H7 (cell line): ENCODE results near the gene LRTM2. TPM values are rescaled to one million over a fixed set of nuclear protein-coding genes. Genes with fewer than 3 reads are reported as not detected.
"Not testable (repeated sequence)": the region's sequence is repeated elsewhere in the genome, so short reads cannot be mapped to it uniquely, and the experiment has no call there.

Experiments
- DNase-seq: peaks from one replicate; pipeline ENCODE4 v3.0.0; 2012
- H3K27me3 ChIP-seq: 2 replicates; pipeline ENCODE4 v1.6.0; 2011; ENCODE audit warnings: mild to moderate bottlenecking, low read length; ENCODE audit not compliant: control insufficient read depth, insufficient read depth
- H3K36me3 ChIP-seq: replicated peaks from 2 replicates; pipeline ENCODE4 v1.5.1; 2011; ENCODE audit warnings: low read length; ENCODE audit not compliant: control insufficient read depth, insufficient read depth
- H3K4me3 ChIP-seq: 2 replicates; pipeline ENCODE4 v1.5.1; 2011; ENCODE audit warnings: low read depth, mild to moderate bottlenecking, control low read depth, low read length, moderate library complexity; ENCODE audit not compliant: insufficient read depth
- total RNA-seq: library from RNA; depleted of rRNA; stranded (reverse); fragments of >200 nt; shearing (Covaris generic); gene quantifications from 2 replicates; pipeline ENCODE4 v1.2.3, GENCODE V29; 2014

The LRTM2 gene
- total RNA-seq, 1 experiment from 2014 or later, result 0.42 TPM

DNA sequence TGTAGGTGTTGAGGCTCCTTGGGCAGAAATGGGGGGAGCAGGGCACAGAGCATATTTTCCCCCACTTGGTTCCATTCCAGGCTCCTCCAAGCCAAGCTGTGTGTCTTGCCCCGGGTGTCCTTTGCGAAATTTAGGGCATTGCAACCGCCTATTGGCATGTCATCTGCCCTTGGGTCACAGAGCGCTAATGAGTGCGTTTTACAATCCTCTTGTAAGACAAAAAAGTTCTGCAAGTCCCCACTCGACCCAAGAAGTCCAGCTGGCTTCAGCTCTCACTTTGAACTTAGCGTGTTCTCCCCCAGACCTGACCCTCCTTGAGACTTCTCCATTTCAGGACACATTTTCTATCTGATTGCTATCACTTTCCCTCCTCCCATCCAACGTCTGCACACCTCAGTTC lies 6.1 kb upstream of the LRTM2 start:
- no peak overlapping the region for H3K4me3 ChIP-seq
- H3K27me3 ChIP-seq, result peaks cover 1% of the 10 kb centered on the region
- DNase-seq, result no peak
- H3K36me3 ChIP-seq, result no peaks in the 10 kb centered on the region

DNA sequence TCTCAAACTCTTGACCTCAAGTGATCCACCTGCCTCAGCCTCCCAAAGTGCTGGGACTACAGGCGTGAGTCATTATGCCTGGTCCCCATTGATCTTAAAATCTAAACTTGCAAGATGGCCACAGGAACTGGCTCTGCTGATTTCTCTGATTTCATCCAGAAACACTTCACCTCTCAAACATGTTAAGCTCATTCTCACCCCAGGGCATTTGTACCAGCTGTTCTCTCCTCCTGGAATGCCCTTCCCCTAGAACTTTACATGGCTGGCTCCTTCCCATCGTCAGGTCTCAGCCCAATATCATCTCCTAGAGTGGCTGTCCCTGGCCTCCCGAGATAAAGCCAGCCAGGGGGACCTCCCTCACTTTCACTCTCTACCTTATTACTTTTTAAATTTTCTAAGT lies 5.3 kb upstream of the LRTM2 start:
- Histone ChIP-seq H3K27me3 (peaks cover 9% of the 10 kb centered on the region), H3K4me3 (no peak overlapping the region), H3K36me3 (no peaks in the 10 kb centered on the region)
- DNase-seq, result no peak

DNA sequence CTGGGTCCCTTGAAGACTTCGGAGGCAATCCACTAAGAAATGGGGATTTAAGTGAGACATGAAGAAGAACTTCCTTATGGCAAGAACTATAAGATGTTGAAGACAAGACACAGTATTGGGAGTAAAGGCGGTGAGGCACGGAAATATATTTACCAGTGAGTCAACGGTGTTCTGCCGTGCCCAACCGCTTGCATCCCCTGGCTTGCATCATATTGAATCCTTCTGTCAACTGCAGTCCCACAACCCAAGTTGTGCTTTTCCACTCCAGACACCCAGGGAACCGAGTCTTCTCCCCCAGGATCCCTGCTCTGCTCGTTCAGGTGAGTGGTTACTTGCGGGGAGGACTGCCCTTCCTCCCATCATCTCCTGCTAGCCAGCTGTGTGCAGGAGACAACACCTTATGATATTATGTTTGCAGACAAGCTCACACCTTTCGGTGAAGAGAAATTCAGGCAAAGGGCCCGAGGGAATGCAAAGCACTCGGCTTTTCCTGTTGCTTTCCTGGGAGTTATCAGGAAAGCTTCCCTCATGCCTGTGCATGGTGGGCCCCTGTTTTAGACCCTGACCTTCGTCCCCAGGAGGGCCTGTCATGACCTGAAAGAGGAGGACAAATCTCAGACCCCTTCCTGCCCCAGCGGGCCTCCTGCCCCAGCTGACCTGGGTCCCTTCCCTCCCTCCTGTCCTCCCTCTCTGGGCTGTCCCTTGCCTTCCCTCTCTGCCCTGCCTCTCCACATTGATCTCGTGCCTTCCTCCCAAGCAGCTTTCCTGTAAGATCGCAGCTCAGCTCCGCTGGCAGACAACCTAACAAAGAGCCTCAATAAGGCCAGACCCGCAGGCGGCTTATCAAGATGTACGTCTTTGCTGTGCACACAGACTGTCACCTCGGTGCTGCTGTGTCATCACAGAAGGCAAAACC lies 4.3 kb upstream of the LRTM2 start:
- no peak for DNase-seq
- H3K36me3 ChIP-seq, result no peaks in the 10 kb centered on the region
- H3K27me3 ChIP-seq, result peaks cover 19% of the 10 kb centered on the region
- no peak overlapping the region for H3K4me3 ChIP-seq

DNA sequence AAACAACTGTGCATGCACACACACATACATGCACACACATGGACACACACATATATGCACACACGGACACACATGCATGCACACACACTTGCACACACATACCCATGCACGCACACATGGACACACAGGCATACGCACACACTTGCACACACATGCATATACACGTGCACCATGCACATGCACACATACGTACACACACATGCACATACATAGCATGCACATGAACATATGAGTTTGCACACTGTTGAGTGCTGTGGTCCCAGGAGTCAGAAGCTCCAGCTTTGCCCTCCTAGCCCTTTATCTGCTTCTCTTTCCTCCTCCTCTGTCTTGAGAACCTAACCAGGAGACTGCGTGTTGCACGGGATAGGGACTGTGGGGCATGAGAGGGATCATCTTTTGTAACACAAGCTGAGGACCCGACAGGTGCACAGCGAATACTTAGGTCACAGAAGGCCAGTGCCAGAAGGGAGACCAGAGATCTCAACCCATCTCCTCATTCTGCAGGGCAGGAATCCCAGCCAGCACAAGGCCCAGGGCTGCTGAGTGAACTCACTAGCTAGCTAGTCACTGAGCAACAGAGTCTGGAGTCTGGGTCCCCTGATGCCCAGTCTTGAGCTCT lies 3.5 kb upstream of the LRTM2 start:
- no peak for DNase-seq
- Histone ChIP-seq H3K27me3 (peaks cover 25% of the 10 kb centered on the region), H3K36me3 (no peaks in the 10 kb centered on the region), H3K4me3 (no peak overlapping the region)

DNA sequence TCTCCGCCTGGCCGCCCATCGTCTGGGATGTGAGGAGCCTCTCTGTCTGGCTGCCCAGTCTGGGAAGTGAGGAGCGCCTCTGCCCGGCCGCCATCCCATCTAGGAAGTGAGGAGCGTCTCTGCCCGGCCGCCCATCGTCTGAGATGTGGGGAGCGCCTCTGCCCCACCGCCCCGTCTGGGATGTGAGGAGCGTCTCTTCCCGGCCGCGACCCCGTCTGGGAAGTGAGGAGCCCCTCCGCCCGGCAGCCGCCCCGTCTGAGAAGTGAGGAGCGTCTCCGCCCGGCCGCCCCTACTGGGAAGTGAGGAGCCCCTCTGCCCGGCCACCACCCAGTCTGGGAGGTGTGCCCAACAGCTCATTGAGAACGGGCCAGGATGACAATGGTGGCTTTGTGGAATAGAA lies 2.4 kb upstream of the LRTM2 start:
- not testable (repeated sequence) for H3K4me3 ChIP-seq, DNase-seq, H3K36me3 ChIP-seq
- peaks cover 28% of the 10 kb centered on the region for H3K27me3 ChIP-seq

DNA sequence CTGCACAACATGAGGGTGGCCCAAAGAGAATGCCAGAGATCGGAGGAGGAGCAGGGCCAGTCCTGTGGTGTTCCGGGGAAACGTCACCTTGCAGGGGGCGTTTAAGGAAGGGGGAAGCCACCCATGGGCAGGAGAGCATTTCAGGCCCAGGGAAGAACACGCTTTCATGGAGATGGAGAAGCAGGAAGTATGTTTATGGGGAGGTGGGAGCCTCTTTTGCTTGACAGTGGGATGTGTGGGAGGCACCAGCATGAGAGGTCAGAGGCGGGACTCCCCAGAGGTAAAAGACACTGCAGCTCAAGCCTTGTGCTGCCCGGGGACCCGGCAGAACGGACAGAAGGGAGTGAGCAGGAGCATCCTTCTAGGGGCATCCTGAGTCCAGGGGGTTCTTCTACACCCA lies 1.3 kb upstream of the LRTM2 start:
- Histone ChIP-seq H3K4me3 (no peak overlapping the region), H3K36me3 (no peaks in the 10 kb centered on the region), H3K27me3 (peaks cover 28% of the 10 kb centered on the region)
- no peak for DNase-seq

DNA sequence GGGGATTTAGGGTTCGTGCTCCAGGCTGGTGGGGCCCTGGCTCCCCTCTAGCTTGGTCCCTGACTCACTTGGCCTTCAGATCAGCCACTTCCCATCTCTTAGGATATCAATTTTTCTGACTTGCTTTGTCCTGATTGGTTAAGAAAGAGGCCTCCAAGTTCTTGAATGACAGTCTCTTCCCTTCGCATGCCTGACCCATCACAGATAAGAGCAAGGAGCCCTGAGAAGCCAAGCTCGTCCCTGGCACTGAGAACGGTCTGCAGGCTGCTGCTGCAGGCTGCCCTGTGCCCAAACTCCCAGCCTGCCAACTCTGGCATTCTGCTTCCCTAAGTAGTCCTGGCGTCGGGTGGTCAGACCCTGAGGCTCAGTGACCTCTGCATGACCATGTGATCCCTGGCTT lies 794 bp upstream of the LRTM2 start:
- no peak for DNase-seq
- peaks cover 28% of the 10 kb centered on the region for H3K27me3 ChIP-seq
- no peaks in the 10 kb centered on the region for H3K36me3 ChIP-seq
- no peak overlapping the region for H3K4me3 ChIP-seq

DNA sequence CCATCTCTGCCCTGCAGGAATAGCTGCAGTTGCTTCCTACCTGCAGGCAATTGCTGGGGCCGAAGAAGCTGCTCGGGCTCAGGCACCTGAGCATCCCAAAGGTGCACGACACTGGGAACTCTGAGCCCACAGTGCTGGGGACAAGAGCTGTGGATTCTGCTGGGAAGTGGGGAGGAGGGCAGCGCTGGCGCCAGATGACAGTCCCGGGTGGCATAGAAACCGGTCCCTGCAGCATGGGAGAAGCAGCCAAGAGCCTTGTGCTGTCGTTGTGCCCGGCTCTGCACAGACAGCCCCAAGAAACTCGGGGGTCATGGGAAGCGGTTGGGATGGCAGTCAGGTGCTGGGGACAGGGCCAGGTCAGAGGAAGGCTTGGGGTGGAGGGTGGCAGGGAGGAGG lies 529 bp downstream of the LRTM2 start:
- Histone ChIP-seq H3K4me3 (no peak overlapping the region), H3K27me3 (peaks cover 28% of the 10 kb centered on the region), H3K36me3 (no peaks in the 10 kb centered on the region)
- no peak for DNase-seq

DNA sequence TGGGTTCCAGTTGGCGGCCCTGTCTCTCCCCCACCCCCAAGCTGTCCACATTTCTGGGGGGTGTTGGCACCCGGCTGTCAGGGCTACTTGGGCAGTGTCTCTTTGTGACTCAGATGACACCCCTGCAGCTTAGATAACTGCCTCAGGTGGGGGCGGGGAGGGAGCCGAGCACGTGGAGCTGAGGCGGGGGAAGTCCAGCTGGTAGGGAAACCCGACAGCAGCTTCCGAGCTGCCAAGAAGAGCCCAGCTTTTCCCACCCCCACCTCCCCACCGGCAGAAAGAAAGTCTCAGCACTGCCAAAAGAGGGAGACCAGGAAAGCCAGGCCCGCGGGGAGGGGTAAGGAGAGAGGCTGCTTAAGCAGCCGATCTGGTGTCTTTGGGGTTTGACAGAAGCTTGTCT lies 1.4 kb downstream of the LRTM2 start:
- no peak overlapping the region for H3K4me3 ChIP-seq
- H3K27me3 ChIP-seq, result peaks cover 28% of the 10 kb centered on the region
- no peaks in the 10 kb centered on the region for H3K36me3 ChIP-seq
- no peak for DNase-seq

DNA sequence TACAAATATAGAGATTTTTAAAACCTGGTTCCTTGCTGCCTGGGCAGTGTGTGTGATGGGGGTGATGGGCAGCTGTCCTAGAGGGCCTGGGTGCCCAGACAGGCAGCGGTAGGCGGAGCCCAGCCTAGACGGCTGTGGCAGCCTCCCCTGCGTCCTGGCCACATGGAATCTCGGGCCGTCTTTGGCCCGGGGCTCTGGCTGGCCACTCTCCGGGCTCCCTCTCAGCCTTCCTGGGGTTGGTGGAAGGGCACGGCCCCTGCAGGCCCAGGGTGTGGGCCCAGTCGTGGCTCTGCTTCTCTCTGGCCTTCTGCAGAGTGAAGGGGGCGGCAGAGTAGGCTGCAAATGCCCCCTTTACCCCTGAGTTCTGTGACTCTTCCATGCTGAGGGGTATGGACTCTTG lies 2.3 kb downstream of the LRTM2 start:
- no peak overlapping the region for H3K4me3 ChIP-seq
- H3K27me3 ChIP-seq, result peaks cover 28% of the 10 kb centered on the region
- no peak for DNase-seq

DNA sequence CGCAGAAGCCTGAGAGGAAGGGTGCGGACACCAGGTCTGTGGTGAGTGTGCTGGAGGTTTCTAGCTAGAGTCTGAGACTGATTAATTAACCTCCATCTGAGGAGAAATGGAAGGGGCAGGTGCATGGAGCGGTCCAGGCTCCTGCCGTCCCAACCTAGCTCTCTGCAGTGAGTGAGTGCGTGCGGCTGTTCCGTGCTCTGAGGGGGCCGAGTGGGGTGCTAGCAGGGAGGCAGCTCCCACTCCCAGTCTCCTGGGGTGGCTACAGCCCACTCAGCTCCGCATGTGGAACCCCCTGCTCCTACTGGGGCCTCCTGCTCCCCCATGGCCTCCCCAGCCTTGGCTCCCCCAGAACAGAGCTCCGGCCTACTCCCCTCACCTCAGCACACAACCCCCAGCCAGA lies 2.9 kb downstream of the LRTM2 start:
- no peaks in the 10 kb centered on the region for H3K36me3 ChIP-seq
- no peak for DNase-seq
- peaks cover 28% of the 10 kb centered on the region for H3K27me3 ChIP-seq
- H3K4me3 ChIP-seq, result no peak overlapping the region

More for the DNA sequence above, 2.3 kb downstream of the LRTM2 start:
- H3K36me3 ChIP-seq, result no peaks in the 10 kb centered on the region

DNA sequence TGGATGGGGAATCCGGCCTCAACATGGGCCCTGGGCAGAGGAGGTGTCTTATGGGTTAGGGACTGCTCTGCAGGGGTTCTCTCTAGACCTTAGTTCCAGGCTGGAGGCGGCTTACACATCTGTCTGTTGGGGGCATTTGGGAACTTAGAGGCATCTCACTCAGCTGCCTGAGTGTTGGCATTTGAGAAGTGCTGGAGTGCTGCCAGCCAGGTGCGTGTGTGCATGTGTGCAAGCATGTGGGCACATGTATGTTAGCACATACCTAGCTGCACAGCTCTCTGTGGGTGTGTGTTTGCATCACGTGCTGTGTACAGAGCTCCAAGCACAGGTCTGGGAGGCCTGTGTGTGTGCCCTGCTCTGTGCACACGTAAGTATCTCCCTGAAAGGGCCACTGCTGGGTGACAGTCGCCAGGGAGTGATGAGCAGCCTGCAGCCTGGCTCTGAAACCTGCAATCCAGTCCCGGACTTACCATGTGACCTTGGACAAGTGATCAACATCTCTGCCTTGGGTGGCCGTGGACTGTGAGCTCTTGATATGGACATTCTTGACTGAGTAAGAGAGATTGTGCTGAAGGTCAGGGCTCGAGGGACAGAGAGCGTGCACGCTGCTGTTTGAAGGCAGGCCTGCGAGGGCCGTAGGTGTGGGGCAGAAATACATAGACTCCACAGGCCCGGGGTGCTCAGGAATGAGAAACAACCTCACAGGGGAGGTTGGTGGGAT lies 5.2 kb downstream of the LRTM2 start:
- H3K36me3 ChIP-seq, result no peaks in the 10 kb centered on the region
- H3K27me3 ChIP-seq, result peaks cover 15% of the 10 kb centered on the region
- DNase-seq, result no peak
- no peak overlapping the region for H3K4me3 ChIP-seq

DNA sequence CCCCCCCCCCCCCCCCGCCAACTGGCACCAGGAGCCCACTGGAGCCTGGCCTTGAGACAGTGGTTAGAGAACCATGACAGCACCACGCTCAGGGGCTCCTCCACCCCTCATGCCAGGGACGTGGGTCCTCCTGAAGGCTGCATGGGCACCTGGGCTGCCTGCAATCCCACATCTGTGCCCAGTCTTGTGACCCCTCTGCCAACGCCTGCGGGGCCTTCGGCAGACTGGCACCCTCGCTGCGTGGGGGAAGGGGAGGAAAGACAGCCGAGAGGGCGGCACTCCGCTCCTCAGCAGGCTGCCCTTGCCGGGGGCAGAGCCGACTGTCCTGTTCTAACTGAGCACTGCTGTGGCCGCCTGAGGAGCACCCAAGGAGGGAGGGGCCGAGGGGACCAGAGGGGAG lies 6.0 kb downstream of the LRTM2 start:
- H3K27me3 ChIP-seq, result peaks cover 6% of the 10 kb centered on the region
- H3K4me3 ChIP-seq, result no peak overlapping the region
- no peak for DNase-seq
- H3K36me3 ChIP-seq, result no peaks in the 10 kb centered on the region

DNA sequence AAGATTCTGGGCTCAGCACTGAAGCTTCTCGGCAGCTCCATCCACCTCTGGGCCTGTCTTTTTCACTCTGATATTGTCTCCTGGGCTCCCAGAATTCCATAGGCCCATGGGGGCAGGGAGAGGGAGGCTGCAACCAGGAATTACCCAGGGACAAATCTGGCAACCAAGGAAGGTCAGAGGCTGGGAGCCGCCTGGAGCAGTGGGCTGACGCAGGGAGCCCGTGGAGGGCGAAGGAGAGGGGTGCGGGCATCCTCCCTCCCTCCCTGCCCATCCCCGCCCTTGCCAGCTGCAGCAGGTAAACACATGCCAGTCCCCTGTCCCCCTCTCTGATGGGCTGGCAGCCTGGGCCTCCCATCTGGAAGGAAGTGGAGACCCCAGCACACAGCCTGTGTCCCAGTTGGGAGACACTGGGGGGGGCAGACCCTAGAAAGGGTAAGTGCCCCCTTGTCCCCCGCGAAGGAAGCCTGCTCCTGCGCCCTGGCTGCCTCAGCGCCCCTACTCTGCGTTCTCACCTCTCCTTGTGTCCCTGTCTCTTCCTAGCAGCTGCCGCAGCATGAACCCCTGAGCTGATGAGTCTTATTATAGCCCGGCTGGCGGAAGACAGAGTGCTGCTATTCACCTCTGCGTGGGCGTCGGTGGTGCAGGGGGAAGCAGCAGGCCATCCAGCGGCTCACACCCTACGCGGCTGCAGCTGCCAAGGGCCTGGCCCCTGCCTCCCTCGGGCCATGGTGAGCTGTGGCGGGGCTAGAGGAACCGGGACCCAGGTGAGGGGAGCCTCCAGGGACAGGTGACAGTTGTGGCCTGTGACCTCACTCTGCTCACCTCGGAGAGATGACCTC lies 6.7 kb downstream of the LRTM2 start:
- no peak overlapping the region for H3K4me3 ChIP-seq
- H3K36me3 ChIP-seq, result no peaks in the 10 kb centered on the region
- no peak for DNase-seq
- H3K27me3 ChIP-seq, result peaks cover 2% of the 10 kb centered on the region
